Vagina (tissue), 2 donors: Measurements from ENCODE around the gene AKAP1.

Experiments
- CTCF ChIP-seq, 3 experiments: fragments of 450-650 bp in 2 of 3; fragments of 200-600 bp in 1 of 3; sonication (generic) in 1 of 3; IDR thresholded peaks; one replicate each; pipeline ENCODE4 v1.5.1; 2017 to 2019; ENCODE audit warnings: antibody characterized with exemption in 3 of 3, mild to moderate bottlenecking in 2 of 3, moderate library complexity in 2 of 3
- POLR2A ChIP-seq, 2 donors: fragments of 450-650 bp; IDR thresholded peaks; one replicate each; pipeline ENCODE4 v1.6.1; 2017; ENCODE audit warnings: antibody characterized with exemption in 2 of 2, mild to moderate bottlenecking in 2 of 2, moderate library complexity in 2 of 2

GRCh38 chr17:57048096-57048495, 37.0 kb upstream of the AKAP1 start:
- TF ChIP-seq CTCF (IDR thresholded peaks at IDR 0.05) (no peak), POLR2A (IDR thresholded peaks at IDR 0.05) (no peak)
